Measurements from ENCODE around the gene CERS6. TPM values are rescaled to one million over a fixed set of nuclear protein-coding genes. Genes with fewer than 3 reads are reported as not detected.

The CERS6 gene
- total RNA-seq, 1 donor from 2014 or later = 55.3 TPM

DNA sequence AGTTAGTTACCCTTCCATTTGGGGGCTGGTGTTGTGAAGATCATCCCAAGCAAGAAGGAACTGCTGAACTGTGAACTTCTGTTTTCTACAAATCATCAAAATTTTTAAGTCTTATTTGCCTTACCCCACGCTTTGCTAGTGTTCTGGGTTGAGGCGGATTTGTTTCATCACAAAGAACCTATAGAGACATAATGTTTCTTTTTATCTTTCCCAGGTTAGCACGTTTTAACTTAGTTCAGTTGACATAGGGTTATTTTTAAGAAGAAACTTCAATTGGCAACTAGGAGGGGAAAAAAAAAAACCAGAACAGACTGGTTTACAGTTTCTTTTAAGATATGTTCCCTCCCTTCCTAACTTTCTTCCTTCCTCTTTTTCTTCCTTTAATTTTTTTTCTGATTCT is 31.1 kb upstream of the CERS6 start:
- no peaks in the 10 kb centered on the region for H3K36me3 ChIP-seq (ENCODE audit: control insufficient read depth, insufficient read depth, low read length)
- no peak for FAIRE-seq
- DNase-seq (ENCODE audit: low read depth) = no peak
- H3K27me3 ChIP-seq (ENCODE audit: control insufficient read depth, insufficient read depth, low read length) = peaks cover 2% of the 10 kb centered on the region
- TF ChIP-seq, protein P1, sequence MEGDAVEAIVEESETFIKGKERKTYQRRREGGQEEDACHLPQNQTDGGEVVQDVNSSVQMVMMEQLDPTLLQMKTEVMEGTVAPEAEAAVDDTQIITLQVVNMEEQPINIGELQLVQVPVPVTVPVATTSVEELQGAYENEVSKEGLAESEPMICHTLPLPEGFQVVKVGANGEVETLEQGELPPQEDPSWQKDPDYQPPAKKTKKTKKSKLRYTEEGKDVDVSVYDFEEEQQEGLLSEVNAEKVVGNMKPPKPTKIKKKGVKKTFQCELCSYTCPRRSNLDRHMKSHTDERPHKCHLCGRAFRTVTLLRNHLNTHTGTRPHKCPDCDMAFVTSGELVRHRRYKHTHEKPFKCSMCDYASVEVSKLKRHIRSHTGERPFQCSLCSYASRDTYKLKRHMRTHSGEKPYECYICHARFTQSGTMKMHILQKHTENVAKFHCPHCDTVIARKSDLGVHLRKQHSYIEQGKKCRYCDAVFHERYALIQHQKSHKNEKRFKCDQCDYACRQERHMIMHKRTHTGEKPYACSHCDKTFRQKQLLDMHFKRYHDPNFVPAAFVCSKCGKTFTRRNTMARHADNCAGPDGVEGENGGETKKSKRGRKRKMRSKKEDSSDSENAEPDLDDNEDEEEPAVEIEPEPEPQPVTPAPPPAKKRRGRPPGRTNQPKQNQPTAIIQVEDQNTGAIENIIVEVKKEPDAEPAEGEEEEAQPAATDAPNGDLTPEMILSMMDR (IDR thresholded peaks at IDR 0.05; ENCODE audit: insufficient read depth, low read length, severe bottlenecking) = no peak
- H3K4me3 ChIP-seq (ENCODE audit: low read depth, low read length) = no peak overlapping the region

DNA sequence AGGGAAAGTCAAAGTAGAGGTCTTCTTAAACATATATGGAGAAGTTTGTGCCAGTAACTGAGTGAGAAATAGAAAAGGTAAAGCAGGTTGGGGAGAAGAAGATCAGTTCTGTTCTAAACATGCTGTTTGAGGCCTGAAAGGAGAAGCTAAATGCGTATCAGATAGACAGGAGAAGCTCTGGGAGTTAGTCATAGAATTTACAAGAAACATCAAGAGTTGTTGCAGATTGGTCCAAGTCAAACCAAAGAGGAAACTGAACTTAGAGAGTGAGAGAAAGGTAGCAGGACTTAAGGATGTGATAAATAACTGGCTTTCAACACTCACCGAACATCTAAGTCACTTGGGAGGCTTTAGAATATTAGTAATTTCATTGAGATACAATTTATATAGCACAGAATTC is 29.2 kb upstream of the CERS6 start:
- peaks cover 4% of the 10 kb centered on the region for H3K27me3 ChIP-seq (ENCODE audit: control insufficient read depth, insufficient read depth, low read length)
- TF ChIP-seq, protein P1 (IDR thresholded peaks at IDR 0.05; ENCODE audit: insufficient read depth, low read length, severe bottlenecking) = no peak
- FAIRE-seq = no peak

DNA sequence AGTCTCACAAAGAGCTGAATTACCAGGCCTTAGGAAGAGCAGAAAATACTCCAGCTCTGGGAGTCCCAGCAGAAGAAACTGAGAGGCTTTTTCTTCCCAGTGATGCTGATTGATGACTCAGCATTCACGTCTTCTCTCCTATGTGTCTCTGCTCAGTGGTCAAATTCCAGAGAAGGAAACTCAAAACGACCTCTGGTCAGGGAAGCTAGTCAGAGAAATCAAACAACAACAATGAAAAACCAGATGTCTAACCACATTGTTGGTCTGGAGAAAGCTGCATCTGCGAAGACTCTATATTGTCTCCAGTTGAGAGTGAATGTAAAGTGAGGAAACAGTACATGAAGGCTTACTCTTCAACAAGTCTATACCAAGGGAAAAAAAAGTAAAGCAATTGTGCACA is 28.6 kb upstream of the CERS6 start:
- no peak for FAIRE-seq
- TF ChIP-seq, protein P1 (IDR thresholded peaks at IDR 0.05; ENCODE audit: insufficient read depth, low read length, severe bottlenecking) = no peak
- peaks cover 4% of the 10 kb centered on the region for H3K27me3 ChIP-seq (ENCODE audit: control insufficient read depth, insufficient read depth, low read length)

More for the DNA sequence above, 29.2 kb upstream of the CERS6 start:
- Histone ChIP-seq H3K36me3 (ENCODE audit: control insufficient read depth, insufficient read depth, low read length) (no peaks in the 10 kb centered on the region), H3K4me3 (ENCODE audit: low read depth, low read length) (no peak overlapping the region)
- no peak for DNase-seq (ENCODE audit: low read depth)

DNA sequence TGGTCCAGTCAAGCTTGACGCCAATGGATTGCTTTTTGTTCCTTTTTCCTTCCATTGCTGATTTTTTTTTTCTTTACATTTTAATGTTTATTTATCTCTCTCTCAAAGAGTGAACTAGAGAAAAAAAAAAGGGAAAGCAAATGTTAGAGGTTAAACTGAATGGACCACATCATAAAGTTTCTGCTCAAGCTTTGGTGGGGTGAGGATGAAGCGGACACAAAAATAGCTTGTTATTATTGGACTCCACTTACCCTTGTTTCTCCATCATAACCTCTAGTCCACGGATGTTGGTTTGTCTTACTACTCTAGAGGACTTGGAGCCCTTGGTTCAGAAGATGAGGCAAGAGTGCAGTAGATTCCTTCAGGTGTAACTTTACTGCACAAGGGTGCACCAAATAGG is 27.6 kb upstream of the CERS6 start:
- peaks cover 4% of the 10 kb centered on the region for H3K27me3 ChIP-seq (ENCODE audit: control insufficient read depth, insufficient read depth, low read length)
- no peak overlapping the region for H3K4me3 ChIP-seq (ENCODE audit: low read depth, low read length)
- DNase-seq (ENCODE audit: low read depth) = no peak
- TF ChIP-seq, protein P1 (IDR thresholded peaks at IDR 0.05; ENCODE audit: insufficient read depth, low read length, severe bottlenecking) = no peak
- no peaks in the 10 kb centered on the region for H3K36me3 ChIP-seq (ENCODE audit: control insufficient read depth, insufficient read depth, low read length)
- FAIRE-seq = no peak

More for the DNA sequence above, 28.6 kb upstream of the CERS6 start:
- Histone ChIP-seq H3K4me3 (ENCODE audit: low read depth, low read length) (no peak overlapping the region), H3K36me3 (ENCODE audit: control insufficient read depth, insufficient read depth, low read length) (no peaks in the 10 kb centered on the region)
- no peak for DNase-seq (ENCODE audit: low read depth)

DNA sequence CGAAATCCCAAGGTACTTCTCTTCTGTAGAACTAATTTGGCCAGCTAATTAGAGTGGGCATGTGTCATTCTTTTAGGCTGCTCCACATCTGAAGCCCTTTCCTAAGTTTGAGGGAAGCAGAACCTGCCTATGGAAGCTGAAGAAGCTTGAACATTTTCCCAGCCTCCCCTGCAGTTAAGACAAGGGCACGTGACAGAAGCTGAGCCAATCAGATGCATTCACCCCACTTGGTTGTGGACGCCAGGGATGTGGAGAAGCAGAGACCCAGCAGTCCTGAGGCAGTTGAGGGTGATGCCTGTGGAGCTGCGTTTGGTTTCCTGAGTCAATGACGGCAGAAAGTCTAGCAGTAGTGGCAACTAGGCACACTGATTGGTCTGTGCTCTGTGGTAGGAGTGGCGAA is 26.1 kb upstream of the CERS6 start:
- no peak for FAIRE-seq
- Histone ChIP-seq H3K27me3 (ENCODE audit: control insufficient read depth, insufficient read depth, low read length) (peaks cover 4% of the 10 kb centered on the region), H3K36me3 (ENCODE audit: control insufficient read depth, insufficient read depth, low read length) (no peaks in the 10 kb centered on the region), H3K4me3 (ENCODE audit: low read depth, low read length) (no peak overlapping the region)
- TF ChIP-seq, protein P1 (IDR thresholded peaks at IDR 0.05; ENCODE audit: insufficient read depth, low read length, severe bottlenecking) = no peak
- no peak for DNase-seq (ENCODE audit: low read depth)

DNA sequence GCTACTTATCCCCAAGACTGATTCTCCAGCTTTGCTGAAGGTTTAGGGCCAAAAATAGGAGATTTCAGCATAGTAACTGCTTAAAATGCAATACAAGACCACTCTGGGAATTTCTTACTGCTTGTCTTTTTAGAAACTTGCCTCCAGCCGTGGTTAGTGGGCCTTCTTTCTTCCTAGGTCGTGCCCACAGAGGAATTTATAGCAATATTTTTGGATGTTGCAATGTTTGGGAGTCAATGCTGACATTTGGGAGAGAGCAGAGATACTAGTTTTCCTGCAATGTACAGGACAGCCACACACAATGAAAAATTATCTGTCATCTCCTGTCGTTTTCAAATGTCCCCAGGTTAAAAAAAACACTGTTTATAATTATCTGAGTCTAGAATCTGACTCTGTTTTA is 25.6 kb upstream of the CERS6 start:
- Histone ChIP-seq H3K4me3 (ENCODE audit: low read depth, low read length) (no peak overlapping the region), H3K36me3 (ENCODE audit: control insufficient read depth, insufficient read depth, low read length) (no peaks in the 10 kb centered on the region), H3K27me3 (ENCODE audit: control insufficient read depth, insufficient read depth, low read length) (peaks cover 4% of the 10 kb centered on the region)
- DNase-seq (ENCODE audit: low read depth) (no peak), FAIRE-seq (no peak)
- TF ChIP-seq, protein P1 (IDR thresholded peaks at IDR 0.05; ENCODE audit: insufficient read depth, low read length, severe bottlenecking) = no peak

Data from bronchial epithelial cell (primary cell).